ENCODE measurements around the gene ZNF227.

GRCh38 chr19:44164327-44164672, 48.0 kb upstream of the ZNF227 start:
- TF ChIP-seq POLR2A (IDR thresholded peaks at IDR 0.05): no peak
- no peak for TF ChIP-seq CTCF (IDR thresholded peaks at IDR 0.05)
